Neuronal stem cell (in vitro differentiated cells): ENCODE data around the gene REXO1.

ENCODE experiments used
- DNase-seq: peaks from one replicate; pipeline ENCODE4 v3.0.0-alpha.2; 2013; ENCODE audit warnings: low spot score
- H2AFZ ChIP-seq: one replicate; pipeline ENCODE4 v1.6.1; 2013; ENCODE audit warnings: mild to moderate bottlenecking, low read length, inconsistent platforms
- H2AK5ac ChIP-seq: 2 replicates; pipeline ENCODE4 v1.6.1; 2013; ENCODE audit warnings: low read depth, mild to moderate bottlenecking, inconsistent platforms, low read length, moderate library complexity, mixed read lengths
- H2BK120ac ChIP-seq: 2 replicates; pipeline ENCODE4 v1.6.1; 2013; ENCODE audit warnings: low read depth, mild to moderate bottlenecking, inconsistent platforms, low read length, moderate library complexity, mixed read lengths
- H2BK12ac ChIP-seq: one replicate; pipeline ENCODE4 v1.6.1; 2013; ENCODE audit warnings: low read length, inconsistent platforms
- H2BK15ac ChIP-seq: 2 replicates; pipeline ENCODE4 v1.6.1; 2013; ENCODE audit warnings: mild to moderate bottlenecking, low read length, inconsistent platforms, mixed read lengths
- H2BK5ac ChIP-seq: one replicate; pipeline ENCODE4 v1.6.1; 2013; ENCODE audit warnings: inconsistent platforms, mild to moderate bottlenecking, low read length, moderate library complexity
- H3K14ac ChIP-seq: one replicate; pipeline ENCODE4 v1.6.1; 2013; ENCODE audit warnings: low read length, inconsistent platforms
- H3K18ac ChIP-seq: 2 replicates; pipeline ENCODE4 v1.6.1; 2013; ENCODE audit warnings: low read length, inconsistent platforms
- H3K23ac ChIP-seq: 2 replicates; pipeline ENCODE4 v1.6.1; 2013; ENCODE audit warnings: low read depth, mild to moderate bottlenecking, mixed read lengths, low read length, inconsistent platforms; ENCODE audit not compliant: poor library complexity
- H3K27ac ChIP-seq: replicated peaks from 3 replicates; pipeline ENCODE4 v1.5.1; 2013; ENCODE audit warnings: low read length, inconsistent platforms
- H3K27me3 ChIP-seq, 3 experiments: 2 replicates each; pipeline ENCODE4 v1.6.1; 2013; ENCODE audit warnings: low read length in 3 of 3, mild to moderate bottlenecking in 2 of 3, inconsistent platforms in 1 of 3, low read depth in 1 of 3, mixed read lengths in 1 of 3, moderate library complexity in 1 of 3; ENCODE audit not compliant: control insufficient read depth in 3 of 3, insufficient read depth in 3 of 3
- H3K36me3 ChIP-seq, 2 donors: replicated peaks in 1 of 2; 2 replicates each; pipeline ENCODE4 v1.6.1; 2013; ENCODE audit warnings: low read length in 2 of 2; ENCODE audit not compliant: control insufficient read depth in 2 of 2, insufficient read depth in 2 of 2
- H3K4ac ChIP-seq: 2 replicates; pipeline ENCODE4 v1.6.1; 2013; ENCODE audit warnings: inconsistent platforms, mild to moderate bottlenecking, low read length, moderate library complexity
- H3K4me1 ChIP-seq, 2 donors: 1 replicate in 1 of 2; 2 replicates in 1 of 2; pipeline ENCODE4 v1.6.1; 2013; ENCODE audit warnings: low read length in 2 of 2, low read depth in 1 of 2; ENCODE audit not compliant: control insufficient read depth in 2 of 2, insufficient read depth in 1 of 2
- H3K4me2 ChIP-seq: one replicate; pipeline ENCODE4 v1.6.1; 2013; ENCODE audit warnings: mild to moderate bottlenecking, low read length, inconsistent platforms; ENCODE audit not compliant: insufficient read depth, poor library complexity, severe bottlenecking
- H3K4me3 ChIP-seq, 2 donors: 2 replicates each; pipeline ENCODE4 v1.5.1; 2013; ENCODE audit warnings: low read length in 2 of 2, mild to moderate bottlenecking in 2 of 2, inconsistent platforms in 1 of 2, moderate library complexity in 1 of 2
- H3K79me1 ChIP-seq: one replicate; pipeline ENCODE4 v1.6.1; 2013; ENCODE audit warnings: low read depth, mild to moderate bottlenecking, inconsistent platforms, low read length, moderate library complexity
- H3K9ac ChIP-seq: one replicate; pipeline ENCODE4 v1.6.1; 2013; ENCODE audit warnings: mild to moderate bottlenecking, low read depth, low read length, inconsistent platforms; ENCODE audit not compliant: poor library complexity
- H3K9me3 ChIP-seq, 2 donors: replicated peaks in 1 of 2; 2 replicates each; pipeline versions ENCODE3 to v1.6.1; 2013; ENCODE audit warnings: low read length in 2 of 2, mild to moderate bottlenecking in 2 of 2, inconsistent platforms in 1 of 2, low read depth in 1 of 2, mixed read lengths in 1 of 2, moderate library complexity in 1 of 2; ENCODE audit not compliant: control insufficient read depth in 2 of 2, insufficient read depth in 1 of 2
- H4K8ac ChIP-seq: one replicate; pipeline ENCODE4 v1.6.1; 2013; ENCODE audit warnings: low read depth, mild to moderate bottlenecking, inconsistent platforms, low read length, moderate library complexity
- H4K91ac ChIP-seq: one replicate; pipeline ENCODE4 v1.6.1; 2013; ENCODE audit warnings: low read length, low read depth, mild to moderate bottlenecking, inconsistent platforms; ENCODE audit not compliant: poor library complexity
- WGBS, 2 donors: extraction: QIAGEN DNeasy Blood & Tissue Kit; methylation state at CpG; one replicate each; pipeline ENCODE4 v1.1.7; 2013; ENCODE audit warnings: missing lambda C conversion rate in 2 of 2, mixed read lengths in 1 of 2; ENCODE audit not compliant: insufficient read length in 2 of 2, insufficient replicate concordance in 1 of 2; ENCODE audit errors: extremely low coverage in 2 of 2; 5-methylcytosine and 5-hydroxymethylcytosine counted together

Gene REXO1

GRCh38 chr19:1796395-1797142, 51.7 kb downstream of the REXO1 start:
- Histone ChIP-seq H3K4me3 (no peak overlapping the region), H3K4ac (no peak overlapping the region), H3K27ac (no peak overlapping the region), H2BK120ac (no peak overlapping the region), H3K23ac (peak overlapping the region; percentile 89), H2AFZ (no peak overlapping the region), H3K4me2 (no peak overlapping the region), H2BK12ac (peak overlapping the region; percentile 73), H3K9me3 (no peaks in the 10 kb centered on the region), H3K27me3 (peaks cover 0 to 5% (median 0%) of the 10 kb centered on the region in 3 experiments), H3K79me1 (peaks cover 2% of the 10 kb centered on the region), H2BK15ac (peak overlapping the region; percentile 58), H2BK5ac (no peak overlapping the region), H3K14ac (peak overlapping the region; percentile 38), H3K18ac (peak overlapping the region; percentile 80), H3K4me1 (peaks cover 0 to 2% of the 10 kb centered on the region in 2 donors), H4K91ac (peak overlapping the region; percentile 72), H2AK5ac (peak overlapping the region; percentile 90), H3K9ac (no peak overlapping the region), H3K36me3 (no peaks in the 10 kb centered on the region), H4K8ac (no peak overlapping the region)
- no CpG with 5 or more reads among the region's 52 CpGs for WGBS, 2 donors
- DNase-seq: no peak

DNA sequence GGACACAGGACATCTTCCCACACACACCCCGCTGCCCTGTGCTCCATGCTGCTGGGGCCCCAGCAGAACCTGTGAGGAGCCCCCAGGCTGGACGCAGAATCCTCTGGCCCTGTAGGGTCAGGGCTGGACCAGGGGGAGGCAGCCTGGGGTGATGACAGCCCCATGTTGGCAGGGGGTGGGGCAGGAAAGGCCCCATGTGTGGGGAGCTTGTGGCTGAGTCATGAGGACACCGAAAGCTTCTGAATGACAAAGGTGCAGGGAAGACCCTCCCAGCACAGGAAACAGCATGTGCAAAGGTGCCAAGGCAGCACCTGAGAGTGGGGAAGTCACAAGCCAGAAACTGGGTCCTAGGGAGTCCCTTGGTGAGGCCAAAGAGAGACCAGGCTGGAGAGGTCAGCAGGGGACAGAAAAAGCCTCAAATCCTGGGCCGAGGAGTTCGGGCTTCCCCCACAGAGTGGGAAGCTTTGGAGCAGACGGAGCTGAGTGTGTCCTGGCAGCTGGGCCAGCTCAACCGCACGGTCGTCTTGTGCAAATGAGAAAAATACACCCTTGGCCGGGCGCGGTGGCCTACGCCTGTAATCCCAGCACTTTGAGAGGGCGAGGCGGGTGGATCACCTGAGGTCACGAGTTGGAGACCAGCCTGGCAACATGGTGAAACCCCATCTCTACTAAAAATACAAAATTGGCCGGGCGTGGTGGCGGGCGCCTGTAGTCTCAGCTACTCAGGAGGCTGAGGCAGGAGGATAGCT, 53.7 kb downstream of the REXO1 start:
- Histone ChIP-seq H3K27me3 (peaks cover 0 to 7% (median 5%) of the 10 kb centered on the region in 3 experiments), H3K4me3 (no peak overlapping the region), H2BK12ac (no peak overlapping the region), H2BK15ac (peak overlapping the region; percentile 49), H3K4me1 (peaks cover 0 to 2% of the 10 kb centered on the region in 2 donors), H3K4ac (no peak overlapping the region), H3K18ac (peak overlapping the region; percentile 5), H3K4me2 (no peak overlapping the region), H2AK5ac (peak overlapping the region; percentile 68), H2AFZ (no peak overlapping the region), H4K8ac (no peak overlapping the region), H3K27ac (no peak overlapping the region), H4K91ac (no peak overlapping the region), H3K14ac (no peak overlapping the region), H3K23ac (peak overlapping the region; percentile 93), H3K36me3 (no peaks in the 10 kb centered on the region), H3K79me1 (peaks cover 2% of the 10 kb centered on the region), H2BK5ac (no peak overlapping the region), H2BK120ac (no peak overlapping the region), H3K9ac (no peak overlapping the region), H3K9me3 (peaks cover 0 to 3% of the 10 kb centered on the region in 2 donors)
- DNase-seq: no peak
- WGBS, 2 donors: no CpG with 5 or more reads among the region's 20 CpGs

DNA sequence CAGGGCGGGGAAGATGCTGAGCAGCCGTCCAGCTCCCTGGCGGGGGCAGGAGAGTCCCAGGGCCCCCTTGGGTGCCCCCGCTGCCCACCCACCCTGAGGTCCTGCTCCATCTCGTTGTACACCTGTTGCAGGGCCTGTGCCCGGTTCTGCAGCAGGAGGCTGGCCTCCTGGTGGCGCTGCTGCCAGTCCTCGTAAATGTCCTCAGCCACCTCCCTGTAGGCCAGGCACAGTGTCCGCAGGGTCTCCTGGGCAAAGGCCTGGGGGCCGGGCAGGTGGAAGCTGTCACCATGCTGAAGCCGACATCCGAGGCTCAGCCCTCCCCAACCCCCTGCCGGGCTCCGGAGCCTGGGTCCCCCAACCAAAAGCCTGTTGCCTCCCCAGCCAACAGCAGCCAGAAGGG, 56.4 kb downstream of the REXO1 start:
- H3K14ac ChIP-seq: no peak overlapping the region
- no peak overlapping the region for H2BK5ac ChIP-seq
- no peak overlapping the region for H4K8ac ChIP-seq
- WGBS, 2 donors: no CpG with 5 or more reads among the region's 14 CpGs
- H3K27me3 ChIP-seq: peaks cover 4 to 21% (median 21%) of the 10 kb centered on the region in 3 experiments
- DNase-seq: no peak
- H3K23ac ChIP-seq: peak overlapping the region; percentile 43
- no peak overlapping the region for H3K4me3 ChIP-seq
- no peak overlapping the region for H3K18ac ChIP-seq
- H3K4me1 ChIP-seq: peaks cover 0 to 6% of the 10 kb centered on the region in 2 donors
- H4K91ac ChIP-seq: no peak overlapping the region
- H2AK5ac ChIP-seq: peak overlapping the region; percentile 63
- no peak overlapping the region for H2BK15ac ChIP-seq
- H3K36me3 ChIP-seq: no peaks in the 10 kb centered on the region
- H2AFZ ChIP-seq: no peak overlapping the region
- H3K4me2 ChIP-seq: no peak overlapping the region
- H3K79me1 ChIP-seq: peaks cover 4% of the 10 kb centered on the region
- H3K4ac ChIP-seq: no peak overlapping the region
- no peak overlapping the region for H3K27ac ChIP-seq
- H3K9ac ChIP-seq: no peak overlapping the region
- no peak overlapping the region for H2BK12ac ChIP-seq
- H3K9me3 ChIP-seq: peaks cover 0 to 3% of the 10 kb centered on the region in 2 donors
- H2BK120ac ChIP-seq: no peak overlapping the region
